Hematopoietic multipotent progenitor cell treated with erythropoietin and hydrocortisone succinate and interleukin-3 and kit ligand, for 17 days (in vitro differentiated cells): ENCODE results near the gene PIK3AP1.
"Not testable (repeated sequence)": the region's sequence is repeated elsewhere in the genome, so short reads cannot be mapped to it uniquely, and the experiment has no call there.

Source experiments
- DNase-seq: peaks from one replicate; pipeline ENCODE4 v3.0.0-alpha.2; 2015; ENCODE audit warnings: low spot score

Gene PIK3AP1

GRCh38 chr10:96720422-96721206, at the start of gene PIK3AP1:
Gene PIK3AP1, minus strand, starts transcription at chr10:96720514. Its CDS starts 120 bp downstream, at chr10:96720394.
- DNase-seq = peak; percentile 63

- no peak for DNase-seq
Measured at GRCh38 chr10:96768136-96768535, 47.8 kb upstream of the PIK3AP1 start.

DNA sequence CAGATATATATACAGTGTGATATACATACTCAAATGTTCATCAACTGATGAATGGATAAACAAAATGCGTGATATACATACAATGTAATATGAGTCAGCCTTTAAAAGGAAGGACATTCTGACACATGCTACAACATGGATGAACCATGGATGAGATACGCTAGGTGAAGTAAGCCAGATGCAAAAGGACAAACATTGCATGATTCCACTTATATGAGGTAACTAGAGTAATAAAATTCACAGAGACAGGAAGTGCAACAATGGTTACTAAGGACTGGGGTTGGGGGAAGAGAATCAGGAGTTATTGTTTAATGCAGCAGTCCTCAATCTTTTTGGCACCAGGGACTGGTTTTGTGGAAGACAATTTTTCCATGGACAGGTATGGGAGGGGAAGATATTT, 47.3 kb upstream of the PIK3AP1 start:
- no peak for DNase-seq

GRCh38 chr10:96765406-96766240, 45.3 kb upstream of the PIK3AP1 start:
- DNase-seq = peak; percentile 82

- DNase-seq = no peak
Measured at GRCh38 chr10:96764425-96765060, 44.2 kb upstream of the PIK3AP1 start.

- no peak for DNase-seq
Measured at GRCh38 chr10:96758423-96758822, 38.1 kb upstream of the PIK3AP1 start.

DNA sequence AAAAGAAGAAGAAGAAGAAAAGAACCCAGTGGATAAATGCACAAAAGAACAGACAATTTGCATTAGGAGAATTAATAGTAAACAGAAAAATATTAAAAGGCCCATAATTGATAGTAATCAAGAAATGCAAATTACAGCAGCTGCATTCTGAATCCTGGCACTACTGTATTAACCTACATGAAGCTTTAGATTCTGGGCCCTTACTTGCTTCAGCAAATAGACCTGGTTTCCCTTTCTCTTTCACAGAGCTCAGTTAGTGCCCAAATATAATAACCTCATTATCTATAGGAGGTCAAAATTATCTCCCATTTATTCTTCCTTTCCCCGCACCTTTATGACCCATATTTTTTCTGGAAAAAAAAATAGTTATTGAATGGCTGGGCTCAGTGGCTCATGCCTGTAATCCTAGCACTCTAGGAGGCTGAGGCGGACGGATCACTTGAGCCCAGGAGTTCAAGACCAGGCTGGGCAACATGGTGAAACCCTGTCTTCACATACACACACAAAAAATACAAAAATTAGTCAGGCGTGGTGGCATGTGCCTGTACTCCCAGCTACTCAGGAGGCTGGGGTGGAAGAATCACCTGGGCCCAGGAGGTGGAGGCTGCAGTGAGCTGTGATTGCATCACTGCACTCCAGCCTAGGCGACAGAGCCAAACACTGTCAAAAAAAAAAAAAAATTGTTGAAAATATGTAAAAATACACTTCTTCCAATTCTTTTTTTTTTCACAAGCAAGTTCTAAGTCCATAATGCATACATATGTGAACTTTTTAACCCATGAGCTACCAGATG, 36.0 kb upstream of the PIK3AP1 start:
- DNase-seq = no peak

DNA sequence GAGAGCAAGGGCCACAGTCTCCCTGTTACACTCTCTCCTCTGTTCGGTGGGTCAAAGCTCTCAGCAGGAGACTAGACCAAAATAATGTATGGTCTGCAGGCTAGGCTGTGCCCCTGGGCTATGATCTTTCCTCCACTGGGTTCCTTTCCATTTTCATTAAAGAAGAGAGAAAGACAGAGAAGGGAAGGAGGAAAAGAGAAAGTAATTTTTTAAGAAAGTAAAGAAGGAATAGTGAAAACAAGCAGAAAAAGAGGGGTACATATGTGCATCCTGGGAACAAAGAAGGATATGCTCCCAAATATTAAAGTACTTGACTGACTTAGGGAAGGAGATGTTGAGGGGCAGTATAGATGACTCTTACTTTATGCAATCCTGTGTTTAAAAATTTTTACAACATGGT, 33.6 kb upstream of the PIK3AP1 start:
- DNase-seq = no peak

DNA sequence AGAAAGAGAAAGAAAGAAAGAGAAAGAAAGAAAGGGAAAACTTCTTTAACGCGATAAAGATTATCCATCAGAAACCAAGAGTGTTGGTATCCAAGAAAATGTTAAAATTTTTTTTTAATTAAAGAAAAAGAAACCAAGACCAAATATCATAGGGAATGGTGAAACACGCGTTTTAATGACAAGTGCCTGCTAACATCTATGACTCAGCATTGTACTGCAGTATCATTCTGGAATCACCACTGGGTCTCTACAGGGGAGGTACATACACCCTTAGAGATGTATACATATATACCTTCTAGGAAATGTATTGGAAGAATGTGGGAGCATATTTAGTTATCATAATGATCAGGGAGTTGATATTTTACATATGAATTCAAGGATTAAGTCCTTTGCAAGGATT, 32.1 kb upstream of the PIK3AP1 start:
- no peak for DNase-seq

- DNase-seq = not testable (repeated sequence)
Measured at GRCh38 chr10:96750316-96750715, 30.0 kb upstream of the PIK3AP1 start.

- DNase-seq = no peak
Measured at GRCh38 chr10:96747734-96748550, 27.6 kb upstream of the PIK3AP1 start.

DNA sequence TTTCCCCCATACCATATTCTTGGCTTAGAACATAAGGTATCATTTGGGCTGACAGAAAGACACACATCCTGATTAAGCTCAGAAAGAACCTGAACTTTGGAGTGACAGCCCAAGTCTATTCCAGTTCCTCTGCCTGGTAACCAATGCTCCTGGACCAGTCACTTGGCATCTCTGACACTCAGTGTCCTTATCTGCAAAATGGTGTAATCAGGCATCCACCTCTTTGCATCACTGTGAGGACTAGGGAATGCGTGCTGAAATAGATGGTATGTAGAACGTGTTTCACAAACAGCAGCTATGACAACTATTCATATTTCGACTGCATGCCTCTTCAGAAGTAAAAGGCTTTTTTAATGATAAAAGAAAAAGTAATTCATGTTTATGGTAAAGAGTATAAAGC, 26.2 kb upstream of the PIK3AP1 start:
- no peak for DNase-seq

DNA sequence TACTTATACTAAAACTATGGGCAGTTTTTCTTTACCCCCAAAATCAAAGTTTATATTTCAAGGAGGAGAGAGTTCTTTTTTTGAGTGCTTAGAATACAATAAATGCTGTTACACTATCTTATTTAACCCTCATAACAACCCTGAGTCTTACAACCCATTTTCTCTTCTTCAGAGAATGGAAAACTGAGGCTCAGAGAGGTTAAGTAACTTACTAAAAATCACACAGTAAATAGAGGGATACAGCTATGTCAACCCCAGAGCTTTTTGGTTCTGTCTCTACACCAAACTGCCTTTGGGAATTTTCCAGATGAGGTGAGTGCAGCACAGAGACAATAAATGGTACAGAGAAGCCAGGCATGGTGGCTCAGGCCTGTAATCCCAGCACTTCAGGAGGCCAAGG, 25.6 kb upstream of the PIK3AP1 start:
- no peak for DNase-seq

- no peak for DNase-seq
Measured at GRCh38 chr10:96743988-96744585, 23.8 kb upstream of the PIK3AP1 start.

GRCh38 chr10:96741557-96741956, 21.2 kb upstream of the PIK3AP1 start:
- not testable (repeated sequence) for DNase-seq

DNA sequence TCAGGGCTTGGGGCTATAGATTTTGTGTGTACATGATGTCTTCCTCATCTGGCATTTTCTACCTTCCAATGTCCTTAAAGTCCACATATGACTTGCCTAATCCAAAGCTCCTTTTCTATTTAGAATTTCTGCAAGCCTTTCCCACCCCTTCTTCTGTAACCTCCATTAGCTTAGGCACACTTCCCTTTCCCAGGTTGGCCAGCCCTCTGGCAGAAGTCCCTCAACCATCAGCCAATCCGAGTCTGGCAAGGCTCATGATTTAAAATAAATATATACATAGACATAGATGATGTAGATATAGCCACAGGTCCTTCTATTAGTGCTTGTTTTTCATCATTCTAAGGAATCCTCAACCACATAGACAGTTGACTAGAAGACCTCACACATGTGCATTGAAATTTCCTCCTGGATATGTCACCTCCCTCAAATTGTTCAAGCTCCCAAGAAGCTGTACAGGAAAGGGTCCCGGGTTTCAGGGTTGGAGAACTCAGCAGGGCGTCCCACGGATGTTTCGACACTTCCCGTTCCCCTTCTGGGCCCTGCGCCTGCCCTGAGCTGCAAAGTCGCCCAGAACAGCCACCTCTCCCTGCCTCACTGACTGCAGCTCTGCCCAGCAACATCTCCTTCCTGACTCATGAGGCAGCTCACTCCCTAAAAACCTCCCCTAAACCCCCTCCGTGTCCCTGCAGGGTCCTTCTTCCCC, 20.4 kb upstream of the PIK3AP1 start:
- DNase-seq = no peak

GRCh38 chr10:96740141-96740540, 19.8 kb upstream of the PIK3AP1 start:
- no peak for DNase-seq

- DNase-seq = not testable (repeated sequence)
Measured at GRCh38 chr10:96737307-96737902, 17.1 kb upstream of the PIK3AP1 start.

DNA sequence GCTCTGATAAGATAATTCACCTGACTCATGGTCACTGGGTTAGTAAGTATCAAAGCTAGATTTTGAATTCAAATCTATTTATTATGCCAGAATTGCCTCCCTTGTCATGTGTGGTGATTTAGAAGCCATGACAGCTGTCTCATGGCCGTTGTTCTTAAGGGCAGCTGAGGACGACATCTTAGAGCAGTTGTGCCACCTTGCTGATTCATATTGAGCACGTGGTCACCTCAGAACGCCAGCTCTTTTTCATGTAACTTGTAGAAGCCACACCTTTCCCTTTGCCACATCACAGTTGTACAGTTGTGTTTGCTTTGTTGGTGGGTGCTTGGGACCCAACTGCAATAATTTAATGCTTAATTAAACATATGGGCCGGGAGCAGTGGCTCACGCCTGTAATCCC, 4.3 kb upstream of the PIK3AP1 start:
- DNase-seq = no peak

- DNase-seq = no peak
Measured at GRCh38 chr10:96721207-96721572, 876 bp upstream of the PIK3AP1 start.
